T1000 (cell line): ENCODE data around the gene ARFGEF2.
A peak's percentile ranks its signal among the peaks of the same experiment; 100 is the strongest.
"Not testable (repeated sequence)": the region's sequence is repeated elsewhere in the genome, so short reads cannot be mapped to it uniquely, and the experiment has no call there.

ENCODE experiments used
- DNase-seq: peaks from one replicate; lab custom pipeline; 2025; ENCODE audit warnings: mixed read lengths; lab: John Stamatoyannopoulos, UW

Gene ARFGEF2

DNA sequence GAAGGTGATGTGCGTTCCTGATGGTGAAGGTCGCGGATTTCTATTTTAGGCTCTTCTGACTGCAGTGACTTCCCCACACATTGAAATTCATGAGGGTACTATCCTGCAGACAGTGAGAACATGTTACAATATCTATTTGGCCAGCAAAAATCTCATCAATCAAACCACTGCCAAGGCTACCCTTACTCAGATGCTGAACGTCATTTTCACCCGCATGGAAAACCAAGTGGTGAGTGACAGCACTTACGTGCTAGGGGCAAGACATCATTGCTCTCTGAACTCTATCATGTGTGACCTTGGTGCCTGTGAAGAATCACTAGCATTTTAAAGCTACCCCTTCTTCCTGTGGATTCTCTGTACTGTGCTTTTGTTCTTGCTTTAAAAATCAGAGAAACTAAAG, 31.1 kb downstream of the ARFGEF2 start:
- no peak for DNase-seq

DNA sequence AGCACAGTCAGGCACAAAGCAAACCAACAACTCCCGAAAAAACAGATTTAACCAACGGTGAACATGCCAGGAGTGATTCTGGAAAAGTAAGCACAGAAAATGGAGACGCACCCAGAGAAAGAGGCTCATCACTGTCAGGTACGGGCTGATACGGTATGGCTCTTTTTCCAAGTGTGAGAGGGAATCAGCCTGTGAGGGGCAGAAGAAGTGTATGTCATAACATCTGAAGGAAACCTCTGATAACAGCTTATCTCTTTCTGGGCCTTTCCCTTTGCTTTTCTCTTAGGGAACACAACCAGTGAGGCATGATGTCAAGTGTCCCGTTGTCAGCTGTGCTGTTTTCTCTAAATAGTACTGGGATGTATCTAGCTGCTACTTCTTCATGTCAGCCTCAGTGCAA, 32.1 kb downstream of the ARFGEF2 start:
- DNase-seq: no peak

DNA sequence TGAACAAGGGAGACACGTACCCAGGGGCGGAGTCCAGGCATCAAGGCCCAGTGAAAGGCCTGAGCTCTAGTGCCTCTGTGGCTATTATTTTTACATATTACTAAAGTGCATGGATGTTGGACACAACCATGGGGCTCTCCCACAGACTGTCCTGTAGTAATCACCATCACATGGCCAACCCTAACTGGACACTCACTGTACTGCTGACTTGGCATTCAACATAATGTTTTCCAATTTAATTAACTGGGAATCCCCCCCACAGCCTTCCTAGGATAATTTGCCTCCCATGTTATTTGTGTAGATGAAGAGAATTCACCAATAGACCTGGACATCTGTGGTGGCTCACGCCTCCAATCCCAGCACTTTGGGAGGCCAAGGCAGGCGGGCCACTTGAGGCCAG, 34.5 kb downstream of the ARFGEF2 start:
- DNase-seq: no peak

DNA sequence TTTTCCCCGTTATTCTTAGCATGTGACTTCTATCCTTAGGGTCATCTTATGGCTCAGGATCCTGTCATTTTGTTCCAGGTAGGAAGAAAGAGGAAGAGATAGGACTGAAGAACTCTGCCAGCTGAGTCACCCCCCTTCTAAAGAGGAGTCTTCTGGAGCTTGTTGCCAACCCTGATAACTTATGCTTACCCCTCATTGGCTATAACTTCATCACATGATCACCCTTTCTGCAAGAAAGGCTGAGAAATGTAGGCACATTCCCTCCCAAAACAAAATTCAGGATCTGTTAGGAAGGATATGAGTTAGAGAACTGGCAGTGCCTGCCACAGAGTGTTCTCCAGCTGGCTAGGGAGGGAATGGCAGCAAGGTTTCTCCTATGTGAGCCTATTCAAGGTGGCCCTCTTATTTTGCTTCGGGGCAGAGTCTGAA, 35.6 kb downstream of the ARFGEF2 start:
- no peak for DNase-seq

DNA sequence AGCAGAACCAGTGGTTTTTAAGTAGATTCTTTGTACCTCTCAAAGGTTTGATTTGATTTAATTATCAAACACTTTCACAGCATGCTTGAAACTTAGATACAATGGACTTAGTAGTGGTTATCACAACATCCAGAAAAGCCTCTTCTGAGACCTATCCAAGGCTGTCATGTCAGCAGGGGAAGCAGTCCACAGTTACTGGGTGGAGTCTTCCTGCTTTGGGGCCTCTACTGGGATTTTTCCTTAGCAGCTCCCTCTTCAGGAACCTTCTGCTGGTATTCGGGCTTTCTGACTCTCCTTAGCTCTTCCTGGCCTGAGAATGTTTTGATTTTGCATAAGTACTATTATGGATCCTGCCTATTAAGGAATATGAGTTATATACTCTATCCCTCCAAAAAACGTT, 36.0 kb downstream of the ARFGEF2 start:
- no peak for DNase-seq

DNA sequence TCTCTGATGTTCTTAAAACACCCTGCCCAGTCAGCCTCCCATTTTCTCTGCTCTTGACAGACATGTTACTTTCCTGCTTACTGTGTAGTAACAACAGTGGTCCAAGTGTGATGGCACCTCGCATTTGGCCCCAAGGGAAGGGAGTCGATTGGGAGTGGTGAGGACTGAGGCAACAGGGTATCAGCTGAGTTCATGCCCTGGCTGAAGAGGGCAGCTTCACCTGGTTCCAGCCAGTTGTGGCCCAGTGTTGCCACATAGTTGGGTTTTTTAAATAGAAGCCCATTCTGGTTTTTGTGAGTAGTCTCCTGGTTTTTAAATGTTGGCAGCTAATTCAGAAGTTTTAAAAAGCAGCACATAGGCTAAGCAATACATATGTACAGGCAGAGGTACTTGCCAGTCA, 37.2 kb downstream of the ARFGEF2 start:
- DNase-seq: no peak

DNA sequence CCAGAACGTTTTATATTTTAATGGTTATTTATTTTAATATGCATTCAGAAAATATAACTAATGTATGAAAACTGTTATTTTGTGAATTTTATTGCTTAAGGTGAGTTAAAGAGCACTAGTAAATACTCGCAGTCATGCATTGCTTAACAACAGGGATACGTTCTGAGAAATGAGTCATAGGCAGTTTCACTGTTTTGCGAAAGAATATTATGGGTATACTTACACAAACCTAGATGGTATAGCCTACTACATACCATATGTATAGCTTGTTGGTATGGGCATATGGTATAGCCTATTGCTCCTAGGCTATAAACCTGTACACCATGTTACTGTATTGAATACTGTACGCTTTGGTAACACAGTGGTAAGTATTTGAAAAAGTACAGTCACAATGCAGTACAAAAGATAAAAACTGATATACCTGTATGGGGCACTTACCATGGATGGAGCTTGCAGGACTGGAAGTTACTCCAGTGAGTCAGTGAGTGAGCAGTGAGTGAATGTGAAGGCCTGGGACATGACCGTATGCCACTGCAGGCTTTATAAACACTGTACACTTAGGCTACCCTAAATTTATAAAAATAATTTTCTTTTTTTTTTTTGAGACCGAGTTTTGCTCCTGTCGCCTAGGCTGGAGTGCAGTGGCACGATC, 38.5 kb downstream of the ARFGEF2 start:
- no peak for DNase-seq

DNA sequence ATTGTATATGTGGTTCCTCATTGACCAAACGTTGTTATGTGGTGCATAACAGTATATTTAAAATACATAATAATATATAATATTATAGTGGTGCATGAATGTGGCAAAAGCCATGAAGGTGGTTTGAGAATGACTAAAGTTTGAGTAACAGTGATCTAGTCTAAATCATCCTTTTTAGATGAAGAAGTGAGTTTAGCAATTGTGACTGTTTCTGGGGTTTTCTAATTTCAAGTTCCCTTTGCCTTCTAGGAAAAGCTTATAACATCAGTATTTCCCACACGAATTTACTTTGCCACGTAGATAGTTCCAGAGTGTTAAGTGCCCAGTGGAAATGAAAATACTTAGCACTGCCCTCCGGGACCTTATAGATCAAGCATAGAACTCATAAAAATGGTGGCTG, 40.9 kb downstream of the ARFGEF2 start:
- DNase-seq: no peak

DNA sequence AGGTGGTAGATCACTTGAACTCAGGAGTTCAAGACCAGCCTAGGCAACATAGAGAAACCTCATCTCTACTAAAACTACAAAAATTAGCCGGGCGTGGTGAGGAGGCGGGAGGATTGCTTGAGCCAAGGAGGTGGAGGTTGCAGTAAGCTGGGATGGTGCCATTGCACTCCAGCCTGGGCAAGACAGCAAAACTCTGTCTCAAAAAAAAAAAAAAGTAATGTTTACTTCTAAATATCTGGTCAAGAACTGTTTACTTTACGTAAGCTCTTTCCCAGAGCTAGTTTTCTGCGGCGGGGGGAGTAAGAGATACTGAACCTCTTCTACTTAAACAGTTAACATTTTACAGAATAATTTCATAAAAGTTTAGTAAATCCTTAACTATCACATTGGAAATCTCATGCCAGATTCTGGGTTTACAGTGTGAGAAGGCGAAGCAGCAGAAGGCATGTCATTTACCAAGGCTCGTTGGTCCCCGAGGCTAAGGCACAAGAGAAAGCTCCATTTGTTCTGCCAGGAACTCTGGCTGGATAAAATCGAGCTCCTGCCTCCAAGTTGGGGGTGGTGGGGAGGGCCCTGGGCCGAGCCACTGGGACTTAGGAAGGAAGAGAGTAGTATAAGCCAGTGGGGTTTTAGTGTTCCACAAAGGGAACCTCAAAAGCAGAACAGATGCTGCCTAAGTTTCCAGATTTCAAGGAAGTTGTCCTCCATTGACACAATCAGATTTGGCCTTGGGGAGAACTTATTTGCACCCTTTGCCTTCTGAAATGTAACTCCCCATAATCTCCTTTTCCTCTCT, 41.7 kb downstream of the ARFGEF2 start:
- no peak for DNase-seq

DNA sequence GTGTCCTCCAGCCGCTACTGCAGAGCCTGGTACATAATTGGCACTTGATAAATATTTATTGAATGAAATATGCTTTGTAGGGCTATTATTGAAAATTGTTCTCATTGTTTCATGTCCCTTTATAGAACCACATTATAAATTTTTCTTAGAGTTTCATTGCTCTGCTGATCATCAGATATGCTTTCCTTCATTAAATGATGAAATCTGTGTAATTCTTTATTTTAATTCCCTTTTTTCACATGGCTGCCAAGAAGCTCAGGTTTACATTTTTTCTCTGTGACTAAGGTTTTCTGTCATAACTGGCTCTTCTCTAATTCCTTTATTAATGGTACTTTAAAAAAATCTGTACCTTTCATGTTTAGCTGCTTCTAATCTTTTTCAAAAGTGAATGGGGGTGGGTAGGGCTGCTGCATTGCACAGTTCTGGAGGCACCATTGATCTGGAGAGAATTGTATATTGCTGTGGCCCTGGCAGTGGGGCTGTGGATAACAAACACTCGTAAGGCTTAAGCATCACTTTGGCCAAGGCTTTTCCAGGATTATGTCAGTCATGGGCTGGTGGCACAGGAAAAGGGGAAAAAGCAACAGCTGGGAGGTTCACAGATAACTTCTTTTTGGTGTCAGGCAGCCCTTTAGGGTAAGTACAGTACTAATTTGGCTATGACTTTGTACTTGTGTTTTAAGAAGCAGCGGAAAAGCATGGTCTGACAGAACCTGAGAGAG, 43.8 kb downstream of the ARFGEF2 start:
- DNase-seq: no peak

DNA sequence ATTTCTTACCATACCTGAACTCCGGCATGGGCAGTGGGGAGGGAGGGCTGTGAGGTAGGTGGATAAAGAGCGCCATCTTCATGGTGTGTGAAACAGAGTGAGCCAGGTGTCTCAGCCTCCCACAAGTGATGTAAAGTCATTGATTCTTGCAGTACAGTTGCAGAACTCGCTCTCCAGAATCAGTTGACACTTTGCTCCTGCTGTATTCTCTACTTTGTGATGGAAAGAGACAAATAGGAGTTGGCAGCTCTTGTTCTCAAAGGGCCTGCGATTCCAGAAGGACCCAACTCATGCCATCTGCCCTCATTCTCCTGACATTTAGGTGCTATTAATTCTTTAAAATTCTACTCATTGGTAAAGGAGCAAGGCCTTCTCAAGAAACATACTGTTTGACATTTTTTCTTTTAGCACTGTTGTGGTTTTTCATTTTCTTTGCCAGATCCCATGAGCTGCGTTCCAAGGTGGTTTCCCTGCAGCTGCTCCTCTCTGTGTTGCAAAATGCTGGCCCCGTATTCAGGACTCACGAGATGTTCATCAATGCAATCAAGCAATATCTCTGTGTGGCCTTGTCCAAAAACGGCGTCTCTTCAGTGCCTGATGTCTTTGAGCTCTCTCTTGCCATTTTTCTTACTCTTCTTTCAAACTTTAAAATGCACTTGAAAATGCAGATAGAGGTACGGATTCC, 49.3 kb downstream of the ARFGEF2 start:
- DNase-seq: no peak

DNA sequence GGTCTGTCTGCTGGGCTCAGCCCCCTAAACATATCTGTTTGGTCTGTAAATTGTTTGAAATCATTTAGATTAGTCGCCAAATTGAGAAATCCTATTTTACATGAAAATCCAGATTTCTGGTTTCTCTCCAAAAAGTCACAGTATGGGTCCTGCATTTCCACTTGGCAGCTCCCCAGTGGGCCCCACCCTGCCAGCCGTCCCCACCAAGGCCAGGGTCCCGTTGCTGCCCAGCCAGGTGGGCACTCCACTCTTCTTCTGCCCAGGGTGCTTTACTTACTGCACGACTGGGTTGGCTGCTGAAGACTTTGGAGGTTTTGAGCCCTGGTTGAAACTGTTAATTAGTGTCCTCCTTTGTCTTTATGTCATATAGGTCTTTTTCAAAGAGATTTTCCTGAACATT, 50.4 kb downstream of the ARFGEF2 start:
- DNase-seq: no peak

DNA sequence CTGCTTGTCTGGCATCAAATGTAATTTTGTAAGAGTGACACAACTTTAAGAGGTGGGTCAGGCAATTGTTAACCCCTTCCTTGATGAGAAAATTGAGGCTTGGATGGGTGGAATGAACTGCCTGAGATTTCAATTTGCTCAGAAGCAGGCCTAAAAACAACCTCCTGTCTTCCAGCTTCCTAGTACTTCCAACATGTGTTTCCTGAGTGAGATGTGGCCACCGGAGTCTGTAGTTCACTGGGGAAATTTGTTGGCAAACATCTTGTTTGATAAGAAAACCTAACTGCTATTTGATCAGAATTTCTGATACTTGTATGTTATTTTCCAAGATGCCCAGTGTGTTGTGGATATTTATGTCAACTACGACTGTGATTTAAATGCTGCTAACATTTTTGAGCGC, 51.3 kb downstream of the ARFGEF2 start:
- no peak for DNase-seq

DNA sequence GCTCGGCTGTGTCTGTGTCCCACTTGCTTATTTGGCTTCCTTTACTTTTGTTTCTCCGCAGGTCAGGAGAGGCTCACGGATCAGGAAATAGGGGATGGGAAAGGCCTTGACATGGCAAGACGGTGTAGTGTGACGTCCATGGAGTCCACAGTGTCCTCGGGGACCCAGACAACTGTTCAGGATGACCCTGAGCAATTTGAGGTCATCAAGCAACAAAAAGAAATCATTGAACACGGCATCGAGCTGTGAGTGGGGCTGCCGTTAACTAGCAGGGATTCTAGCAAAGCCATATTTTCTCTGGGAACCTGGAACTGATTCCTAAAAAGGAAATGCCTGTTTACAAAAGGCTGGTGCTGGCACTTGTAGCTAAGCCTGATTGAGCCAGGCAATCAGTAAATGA, 54.4 kb downstream of the ARFGEF2 start:
- no peak for DNase-seq

DNA sequence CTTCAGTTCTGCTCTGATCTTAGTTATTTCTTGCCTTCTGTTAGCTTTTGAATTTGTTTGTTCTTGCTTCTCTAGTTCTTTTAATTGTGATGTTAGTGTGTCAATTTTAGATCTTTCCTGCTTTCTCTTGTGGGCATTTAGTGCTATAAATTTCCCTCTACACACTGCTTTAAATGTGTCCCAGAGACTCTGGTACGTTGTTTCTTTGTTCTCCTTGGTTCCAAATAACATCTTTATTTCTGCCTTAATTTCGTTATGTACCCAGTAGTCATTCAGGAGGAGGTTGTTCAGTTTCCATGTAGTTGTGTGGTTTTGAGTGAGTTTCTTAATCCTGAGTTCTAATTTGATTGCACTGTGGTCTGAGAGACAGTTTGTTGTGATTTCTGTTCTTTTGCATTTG, 58.5 kb downstream of the ARFGEF2 start:
- not testable (repeated sequence) for DNase-seq

DNA sequence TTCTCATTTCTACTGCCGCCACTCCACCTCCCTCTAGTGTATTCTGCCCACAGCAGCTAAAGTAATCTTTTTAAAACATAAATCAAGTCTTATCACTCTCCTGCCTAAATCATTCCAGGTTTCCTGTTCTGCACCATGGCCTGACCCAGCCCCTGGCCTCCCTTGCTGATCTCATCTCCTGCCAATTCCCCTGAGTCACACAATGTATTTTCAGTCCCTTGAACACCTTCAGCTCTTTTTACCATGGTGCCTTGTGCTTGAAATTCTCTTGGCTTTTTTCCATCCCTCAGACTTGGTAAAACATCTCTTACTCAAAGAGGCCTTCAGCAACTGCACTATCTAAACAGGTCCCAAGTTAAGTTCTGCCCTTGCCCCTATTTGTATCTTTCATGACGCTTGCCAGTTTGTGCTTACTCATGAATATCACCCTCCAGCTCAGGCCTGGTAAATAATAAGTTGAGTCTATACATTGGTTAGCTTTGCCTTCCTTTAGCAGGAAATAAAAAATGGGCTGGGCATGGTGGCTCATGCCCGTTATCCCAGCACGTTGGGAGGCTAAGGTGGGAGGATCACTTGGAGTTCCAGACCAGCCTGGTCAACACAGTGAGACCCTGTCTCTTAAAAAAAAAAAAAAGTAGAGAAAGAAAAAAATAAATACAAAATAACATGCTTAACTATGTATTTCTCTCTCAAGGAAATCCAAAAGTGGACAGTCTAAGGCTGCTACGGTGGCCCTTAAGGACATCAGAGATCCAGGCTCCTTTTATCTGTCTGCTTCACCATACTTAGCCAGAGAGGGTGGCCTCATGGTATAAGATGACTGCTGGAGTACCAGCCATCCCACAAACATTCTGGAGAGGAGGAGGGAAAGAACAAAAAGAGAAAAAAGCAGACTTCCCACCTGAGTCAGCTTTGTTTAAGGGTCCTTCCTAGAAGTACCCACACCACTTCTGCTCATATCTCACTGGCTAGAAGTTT, 62.2 kb downstream of the ARFGEF2 start:
- peak; percentile 58 for DNase-seq

DNA sequence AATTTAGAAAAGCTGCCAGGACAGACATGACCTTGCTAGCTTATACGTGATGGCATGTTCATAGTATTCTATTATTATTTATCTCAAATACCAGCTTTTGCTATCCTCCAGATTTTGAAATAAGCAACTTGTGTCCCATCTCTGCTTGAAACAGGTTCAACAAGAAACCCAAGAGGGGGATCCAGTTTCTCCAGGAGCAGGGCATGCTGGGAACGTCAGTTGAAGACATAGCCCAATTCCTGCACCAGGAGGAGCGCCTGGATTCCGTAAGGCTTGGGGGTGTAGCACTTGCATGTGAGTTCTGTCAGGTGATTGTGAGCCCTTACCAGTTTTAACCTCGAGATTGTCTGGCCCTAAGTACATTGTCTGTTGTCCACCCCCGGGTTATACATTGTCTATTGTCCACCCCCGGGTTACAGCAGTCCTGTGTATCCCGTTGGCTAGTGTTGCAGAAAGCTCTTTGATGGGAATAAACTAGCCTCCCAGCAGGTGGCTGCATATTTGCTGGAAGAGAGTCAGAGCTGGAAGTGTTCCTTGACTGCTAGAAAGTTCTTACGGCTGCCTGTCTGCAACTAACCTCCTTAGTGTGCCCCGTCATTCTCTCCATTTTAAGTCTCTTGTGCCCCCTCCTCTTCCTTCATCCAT, 63.2 kb downstream of the ARFGEF2 start:
- no peak for DNase-seq

DNA sequence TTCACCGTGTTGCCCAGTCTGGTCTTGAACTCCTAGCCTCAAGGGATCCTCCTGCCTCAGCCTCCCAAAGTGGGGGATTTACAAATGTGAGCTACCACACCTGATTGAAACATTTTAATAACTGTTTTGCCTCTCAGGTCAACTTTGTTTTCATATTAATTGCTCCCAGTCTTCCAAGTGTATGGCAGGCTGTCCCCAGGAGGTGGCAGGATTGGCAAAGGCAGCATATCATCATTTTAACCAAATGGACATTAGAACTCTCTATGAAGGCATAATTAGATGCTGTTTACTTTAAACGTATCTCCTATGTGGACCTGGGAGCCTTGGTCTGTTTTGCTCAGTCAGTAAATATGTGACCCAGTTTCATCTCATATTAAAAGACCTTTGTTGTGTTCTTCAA, 65.4 kb downstream of the ARFGEF2 start:
- DNase-seq: no peak

DNA sequence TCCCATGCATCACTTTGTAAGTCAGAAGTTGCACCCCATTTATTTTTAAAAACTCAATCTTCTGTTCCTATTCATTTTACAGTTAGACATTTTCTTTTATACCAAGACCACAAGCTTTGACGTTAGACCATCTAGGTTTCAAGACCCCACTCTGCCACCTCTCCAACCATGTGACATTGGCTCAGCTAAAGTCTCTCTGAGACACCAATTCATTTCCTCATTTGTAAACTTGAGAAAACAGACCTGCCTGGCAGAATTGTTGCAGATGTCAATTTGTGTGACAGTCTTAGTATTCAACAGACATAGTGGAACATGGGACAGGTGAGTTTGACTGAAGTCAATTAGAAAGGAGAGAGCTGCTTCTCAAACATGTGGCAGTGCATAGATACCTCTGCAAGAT, 69.0 kb downstream of the ARFGEF2 start:
- DNase-seq: no peak

DNA sequence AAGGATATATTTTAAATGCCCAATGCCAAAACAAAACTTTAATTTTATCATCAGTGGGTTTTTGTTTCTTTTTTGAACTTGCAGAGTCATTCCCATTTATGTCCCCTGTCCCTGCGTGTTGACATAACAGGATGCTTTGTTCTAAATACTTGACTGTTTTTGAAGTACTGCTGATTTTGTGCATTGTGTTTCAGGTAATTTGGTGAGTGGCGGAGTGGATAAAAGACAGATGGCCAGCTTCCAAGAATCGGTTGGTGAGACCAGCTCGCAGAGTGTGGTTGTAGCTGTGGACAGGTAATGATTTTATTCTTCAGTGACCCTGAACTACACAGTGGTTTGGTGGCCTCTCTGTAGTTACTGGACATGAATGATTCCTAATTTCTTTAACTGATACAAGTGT, 74.1 kb downstream of the ARFGEF2 start:
- DNase-seq: no peak
